Endothelial cell (in vitro differentiated cells): Measurements from ENCODE around the gene TECR. TPM values are rescaled to one million over a fixed set of nuclear protein-coding genes. Genes with fewer than 3 reads are reported as not detected.

Source experiments
- DNase-seq: peaks from one replicate; pipeline ENCODE4 v3.0.0; 2021; ENCODE audit warnings: low spot score
- H3K27ac Mint-ChIP-seq: one replicate; pipeline ENCODE4 v1.8.0; 2021; ENCODE audit warnings: mixed read lengths, inconsistent platforms; ENCODE audit not compliant: unreplicated experiment
- H3K27me3 Mint-ChIP-seq: one replicate; pipeline ENCODE4 v1.8.0; 2021; ENCODE audit warnings: mild to moderate bottlenecking, moderate library complexity, mixed read lengths, inconsistent platforms; ENCODE audit not compliant: unreplicated experiment
- H3K36me3 Mint-ChIP-seq: one replicate; pipeline ENCODE4 v1.8.0; 2021; ENCODE audit warnings: mild to moderate bottlenecking, low read depth, mixed read lengths, inconsistent platforms; ENCODE audit not compliant: unreplicated experiment
- H3K4me1 Mint-ChIP-seq: one replicate; pipeline ENCODE4 v1.8.0; 2021; ENCODE audit warnings: mild to moderate bottlenecking, mixed read lengths, inconsistent platforms; ENCODE audit not compliant: unreplicated experiment
- H3K4me3 Mint-ChIP-seq: one replicate; pipeline ENCODE4 v1.8.0; 2021; ENCODE audit warnings: mild to moderate bottlenecking, mixed read lengths, inconsistent platforms; ENCODE audit not compliant: unreplicated experiment
- H3K9me3 Mint-ChIP-seq: one replicate; pipeline ENCODE4 v1.8.0; 2021; ENCODE audit warnings: mixed read lengths, inconsistent platforms; ENCODE audit not compliant: unreplicated experiment
- total RNA-seq: library from RNA; stranded (reverse); fragmentation: NEBNext Ultra II Directional; extraction: Animal tissue kit (Norgen Biotek cat#: 25700); gene quantifications from one replicate; pipeline ENCODE4 v1.2.1, GENCODE V29; 2021; ENCODE audit not compliant: unreplicated experiment
- TF ChIP-seq, protein P1 (sequence below): fragments of 200-600 bp; sonication (generic); IDR thresholded peaks from one replicate; pipeline ENCODE4 v1.5.0; 2021; ENCODE audit warnings: antibody characterized with exemption; ENCODE audit not compliant: unreplicated experiment

TECR gene
- total RNA-seq, 1 donor from 2014 or later: 116 TPM

DNA sequence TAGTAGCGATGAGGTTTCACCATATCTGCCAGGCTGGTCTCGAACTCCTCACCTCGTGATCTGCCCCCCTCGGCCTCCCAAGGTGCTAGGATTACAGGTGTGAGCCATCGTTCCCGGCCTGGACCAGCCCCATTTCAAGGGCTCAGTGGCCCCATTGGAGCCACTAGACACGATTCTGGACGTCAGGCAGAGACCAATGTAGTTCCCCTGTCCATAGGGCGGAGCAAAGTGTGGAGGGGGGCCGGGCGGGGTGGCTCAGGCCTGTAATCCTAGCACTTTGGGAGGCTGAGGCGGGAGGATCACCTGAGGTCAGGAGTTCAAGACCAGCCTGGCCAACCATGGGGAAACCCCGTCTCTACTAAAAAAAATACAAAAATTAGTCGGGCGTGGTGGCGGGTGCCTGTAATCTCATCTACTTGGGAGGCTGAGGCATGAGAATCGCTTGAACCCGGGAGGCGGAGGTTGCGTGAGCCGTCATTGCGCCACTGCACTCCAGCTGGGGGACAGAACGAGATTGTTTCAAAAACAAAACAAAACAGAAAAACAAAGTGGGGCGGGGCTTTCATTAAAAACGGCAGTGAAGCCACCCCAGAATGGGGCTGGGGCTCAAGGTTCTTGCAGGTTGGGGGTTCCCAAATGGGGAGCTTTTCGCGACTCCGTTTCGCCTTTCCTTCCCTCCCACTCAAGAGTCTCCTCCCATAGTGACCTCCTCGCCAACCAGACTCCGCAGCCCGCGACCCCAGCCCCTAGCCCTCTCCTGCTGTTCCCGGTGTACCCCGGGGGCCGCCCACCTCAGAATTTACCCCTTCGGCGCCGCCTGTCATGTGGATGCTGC is 758 bp upstream of the TECR start:
- no peaks in the 10 kb centered on the region for H3K9me3 Mint-ChIP-seq
- no peaks in the 10 kb centered on the region for H3K36me3 Mint-ChIP-seq
- H3K4me1 Mint-ChIP-seq: peaks cover 4% of the 10 kb centered on the region
- peak overlapping the region; percentile 61 for H3K27ac Mint-ChIP-seq
- H3K4me3 Mint-ChIP-seq: peak overlapping the region; percentile 95
- no peak for DNase-seq
- TF ChIP-seq, protein P1, sequence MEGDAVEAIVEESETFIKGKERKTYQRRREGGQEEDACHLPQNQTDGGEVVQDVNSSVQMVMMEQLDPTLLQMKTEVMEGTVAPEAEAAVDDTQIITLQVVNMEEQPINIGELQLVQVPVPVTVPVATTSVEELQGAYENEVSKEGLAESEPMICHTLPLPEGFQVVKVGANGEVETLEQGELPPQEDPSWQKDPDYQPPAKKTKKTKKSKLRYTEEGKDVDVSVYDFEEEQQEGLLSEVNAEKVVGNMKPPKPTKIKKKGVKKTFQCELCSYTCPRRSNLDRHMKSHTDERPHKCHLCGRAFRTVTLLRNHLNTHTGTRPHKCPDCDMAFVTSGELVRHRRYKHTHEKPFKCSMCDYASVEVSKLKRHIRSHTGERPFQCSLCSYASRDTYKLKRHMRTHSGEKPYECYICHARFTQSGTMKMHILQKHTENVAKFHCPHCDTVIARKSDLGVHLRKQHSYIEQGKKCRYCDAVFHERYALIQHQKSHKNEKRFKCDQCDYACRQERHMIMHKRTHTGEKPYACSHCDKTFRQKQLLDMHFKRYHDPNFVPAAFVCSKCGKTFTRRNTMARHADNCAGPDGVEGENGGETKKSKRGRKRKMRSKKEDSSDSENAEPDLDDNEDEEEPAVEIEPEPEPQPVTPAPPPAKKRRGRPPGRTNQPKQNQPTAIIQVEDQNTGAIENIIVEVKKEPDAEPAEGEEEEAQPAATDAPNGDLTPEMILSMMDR: no peak
- H3K27me3 Mint-ChIP-seq: peaks cover 6% of the 10 kb centered on the region

DNA sequence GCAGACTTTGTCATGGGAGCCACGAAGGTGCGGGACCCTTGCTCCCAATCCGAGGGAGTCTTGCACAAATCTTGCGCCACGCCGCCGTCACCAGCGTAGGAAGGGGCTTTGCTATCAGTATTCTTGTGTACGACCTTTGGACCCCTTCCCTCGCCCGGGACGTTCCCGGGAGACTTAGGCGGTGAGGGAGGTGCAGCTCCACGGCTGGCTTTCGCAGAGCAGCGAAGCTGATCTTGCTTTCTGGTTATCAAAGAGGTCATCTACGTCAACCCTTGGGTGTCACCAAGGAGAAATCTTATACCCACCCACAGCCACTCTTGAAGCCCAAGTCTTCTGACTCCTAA is 583 bp downstream of the TECR start:
- Mint-ChIP-seq H3K9me3 (no peaks in the 10 kb centered on the region), H3K36me3 (no peaks in the 10 kb centered on the region), H3K4me3 (peak overlapping the region; percentile 95), H3K27me3 (peaks cover 6% of the 10 kb centered on the region), H3K27ac (no peak overlapping the region), H3K4me1 (peaks cover 4% of the 10 kb centered on the region)
- TF ChIP-seq, protein P1: no peak
- no peak for DNase-seq

DNA sequence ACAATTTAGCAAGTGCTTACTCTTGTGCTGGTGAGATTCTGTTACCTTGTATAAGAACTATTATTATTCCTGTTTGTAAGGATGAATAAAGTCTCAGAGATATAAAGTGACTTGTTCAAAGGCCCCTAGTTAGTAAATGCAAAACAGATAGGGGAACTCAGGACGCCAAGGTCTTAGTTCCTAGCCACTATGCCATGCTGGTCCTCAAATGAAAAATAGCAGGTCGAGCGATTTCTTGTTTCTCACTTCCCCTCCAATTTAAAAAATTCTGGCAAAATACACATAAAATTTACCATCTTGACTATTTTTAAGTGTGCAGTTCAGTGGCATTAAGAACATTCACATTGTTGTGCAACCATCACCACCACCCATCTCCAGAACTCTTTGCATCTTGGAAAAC is 1.1 kb downstream of the TECR start:
- H3K27ac Mint-ChIP-seq: no peak overlapping the region
- H3K4me3 Mint-ChIP-seq: peak overlapping the region; percentile 63
- TF ChIP-seq, protein P1: no peak
- H3K27me3 Mint-ChIP-seq: peaks cover 6% of the 10 kb centered on the region
- H3K4me1 Mint-ChIP-seq: peaks cover 4% of the 10 kb centered on the region
- no peaks in the 10 kb centered on the region for H3K36me3 Mint-ChIP-seq
- no peak for DNase-seq
- H3K9me3 Mint-ChIP-seq: no peaks in the 10 kb centered on the region

DNA sequence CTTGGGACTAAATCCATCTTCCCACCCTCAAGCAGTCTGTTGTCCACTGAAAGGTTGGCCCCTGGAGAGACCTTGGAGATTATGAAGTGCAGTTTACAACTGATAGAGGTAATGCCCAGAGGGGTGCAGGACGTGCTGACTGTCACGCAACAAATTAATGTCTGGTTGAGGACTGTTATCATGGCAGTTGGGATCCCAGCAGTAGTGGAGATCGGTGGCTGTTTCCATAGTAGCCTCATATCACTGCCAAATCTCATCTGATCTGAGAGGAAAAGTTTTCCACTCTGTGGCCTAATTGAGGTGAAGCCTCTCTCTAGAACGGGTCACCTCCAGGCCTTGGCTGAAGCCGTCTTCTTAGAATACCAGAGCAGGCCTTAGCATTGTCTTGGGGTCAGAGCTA is 4.1 kb downstream of the TECR start:
- H3K9me3 Mint-ChIP-seq: no peaks in the 10 kb centered on the region
- no peak overlapping the region for H3K27ac Mint-ChIP-seq
- no peak overlapping the region for H3K4me3 Mint-ChIP-seq
- TF ChIP-seq, protein P1: no peak
- H3K4me1 Mint-ChIP-seq: peaks cover 4% of the 10 kb centered on the region
- DNase-seq: no peak
- no peaks in the 10 kb centered on the region for H3K36me3 Mint-ChIP-seq
- peaks cover 3% of the 10 kb centered on the region for H3K27me3 Mint-ChIP-seq

DNA sequence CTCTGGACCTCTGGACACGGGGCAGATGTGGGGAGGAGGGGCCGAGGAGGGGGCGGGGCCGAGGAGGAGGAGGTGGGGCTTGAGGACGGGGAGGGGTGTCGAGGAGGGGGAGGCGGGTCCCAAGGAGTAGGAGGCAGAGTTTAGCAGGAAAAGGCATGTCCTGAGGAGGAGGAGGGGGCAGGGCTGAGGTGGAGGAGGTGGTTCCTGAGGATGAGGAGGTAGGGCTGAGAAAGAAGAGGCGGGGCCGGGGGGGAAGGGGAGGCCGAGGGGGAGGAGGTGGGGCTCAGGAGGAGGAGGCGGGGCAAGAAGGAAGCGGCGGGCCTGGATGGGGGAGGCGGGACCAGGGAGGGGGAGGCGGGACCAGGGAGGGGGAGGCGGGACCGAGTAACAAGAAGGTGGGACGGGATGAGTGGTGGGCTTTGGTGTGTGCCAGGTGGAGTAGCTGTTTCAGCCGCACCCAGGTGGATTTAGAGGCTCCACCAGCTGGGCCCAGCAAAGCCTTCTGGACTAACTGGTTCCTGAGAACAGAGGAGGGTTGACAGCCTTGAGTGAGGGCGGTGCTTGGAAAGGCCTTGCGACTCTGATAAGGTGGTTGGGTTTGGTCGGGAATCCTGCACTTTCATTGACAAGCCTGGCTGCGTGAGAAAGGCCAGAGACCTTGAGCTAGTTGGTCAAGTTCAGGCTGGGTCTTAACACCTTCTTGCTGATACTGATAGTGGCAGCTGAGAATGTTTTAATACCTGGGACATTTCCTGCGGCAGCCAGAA is 7.7 kb downstream of the TECR start:
- no peaks in the 10 kb centered on the region for H3K4me1 Mint-ChIP-seq
- TF ChIP-seq, protein P1: no peak
- H3K27ac Mint-ChIP-seq: no peak overlapping the region
- H3K27me3 Mint-ChIP-seq: peaks cover 4% of the 10 kb centered on the region
- H3K4me3 Mint-ChIP-seq: no peak overlapping the region
- H3K9me3 Mint-ChIP-seq: no peaks in the 10 kb centered on the region
- DNase-seq: peak; percentile 80
- no peaks in the 10 kb centered on the region for H3K36me3 Mint-ChIP-seq
